DOHH2 (cell line): ENCODE data around the gene LACTB.

ENCODE experiments used
- EZH2phosphoT487 ChIP-seq: fragments of 200-600 bp; sonication (generic); IDR thresholded peaks from 2 replicates; pipeline ENCODE4 v1.6.1; 2017; ENCODE audit warnings: borderline replicate concordance, mild to moderate bottlenecking, antibody characterized with exemption, low read length, moderate library complexity, mixed read lengths
- TF ChIP-seq, protein P1 (sequence below): fragments of 200-600 bp; sonication (generic); IDR thresholded peaks from one replicate; pipeline ENCODE4 v1.5.1; 2014; ENCODE audit warnings: antibody characterized with exemption, mild to moderate bottlenecking, low read depth, low read length; ENCODE audit not compliant: poor library complexity, severe bottlenecking

DNA sequence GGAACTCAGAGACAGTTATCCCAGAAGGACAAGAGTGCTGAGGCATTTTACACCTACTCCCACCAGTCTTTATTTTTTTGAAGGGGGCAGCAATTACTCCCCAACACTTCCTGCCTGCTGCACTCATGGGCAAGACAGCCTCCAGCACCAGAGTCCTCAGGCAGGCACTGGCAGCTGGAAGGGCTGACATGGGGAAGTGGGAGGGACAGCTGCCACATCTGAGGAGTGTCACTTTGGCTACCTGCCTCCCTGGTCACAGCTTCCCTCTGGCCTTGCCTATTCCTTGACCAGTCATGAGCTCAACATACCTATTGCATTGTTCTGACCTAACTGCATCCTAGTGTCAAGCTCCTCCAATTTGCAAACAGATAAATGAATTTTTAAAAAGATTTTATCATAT, 10.2 kb upstream of the LACTB start:
- TF ChIP-seq, protein P1, sequence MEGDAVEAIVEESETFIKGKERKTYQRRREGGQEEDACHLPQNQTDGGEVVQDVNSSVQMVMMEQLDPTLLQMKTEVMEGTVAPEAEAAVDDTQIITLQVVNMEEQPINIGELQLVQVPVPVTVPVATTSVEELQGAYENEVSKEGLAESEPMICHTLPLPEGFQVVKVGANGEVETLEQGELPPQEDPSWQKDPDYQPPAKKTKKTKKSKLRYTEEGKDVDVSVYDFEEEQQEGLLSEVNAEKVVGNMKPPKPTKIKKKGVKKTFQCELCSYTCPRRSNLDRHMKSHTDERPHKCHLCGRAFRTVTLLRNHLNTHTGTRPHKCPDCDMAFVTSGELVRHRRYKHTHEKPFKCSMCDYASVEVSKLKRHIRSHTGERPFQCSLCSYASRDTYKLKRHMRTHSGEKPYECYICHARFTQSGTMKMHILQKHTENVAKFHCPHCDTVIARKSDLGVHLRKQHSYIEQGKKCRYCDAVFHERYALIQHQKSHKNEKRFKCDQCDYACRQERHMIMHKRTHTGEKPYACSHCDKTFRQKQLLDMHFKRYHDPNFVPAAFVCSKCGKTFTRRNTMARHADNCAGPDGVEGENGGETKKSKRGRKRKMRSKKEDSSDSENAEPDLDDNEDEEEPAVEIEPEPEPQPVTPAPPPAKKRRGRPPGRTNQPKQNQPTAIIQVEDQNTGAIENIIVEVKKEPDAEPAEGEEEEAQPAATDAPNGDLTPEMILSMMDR = no peak
- TF ChIP-seq EZH2phosphoT487 = no peak
